Liver (tissue), 9 donors: ENCODE measurements around the gene SUPT20HL1. TPM values are rescaled to one million over a fixed set of nuclear protein-coding genes. Genes with fewer than 3 reads are reported as not detected.

Source experiments
- DNase-seq: peaks from one replicate; pipeline ENCODE4 v3.0.0-alpha.2; 2017; ENCODE audit warnings: low spot score
- H3K27ac ChIP-seq, 2 donors: one replicate each; pipeline ENCODE4 v1.7.0; 2013; ENCODE audit warnings: inconsistent platforms in 2 of 2, low read length in 2 of 2, control low read depth in 1 of 2, low read depth in 1 of 2, mild to moderate bottlenecking in 1 of 2
- H3K27me3 ChIP-seq, 4 donors: one replicate each; pipeline versions ENCODE4 v1.6.1 to v1.7.0; 2013; ENCODE audit warnings: low read length in 3 of 4, inconsistent platforms in 1 of 4, mild to moderate bottlenecking in 1 of 4, moderate library complexity in 1 of 4; ENCODE audit not compliant: control insufficient read depth in 4 of 4, insufficient read depth in 4 of 4
- H3K36me3 ChIP-seq, 4 donors: one replicate each; pipeline versions ENCODE4 v1.6.1 to v1.7.0; 2013; ENCODE audit warnings: low read length in 3 of 4, mild to moderate bottlenecking in 3 of 4, low read depth in 1 of 4, moderate library complexity in 1 of 4; ENCODE audit not compliant: control insufficient read depth in 4 of 4, insufficient read depth in 3 of 4
- H3K4me1 ChIP-seq, 4 donors: one replicate each; pipeline versions ENCODE4 v1.6.1 to v1.7.0; 2013; ENCODE audit warnings: low read length in 3 of 4, mild to moderate bottlenecking in 3 of 4, moderate library complexity in 1 of 4; ENCODE audit not compliant: control insufficient read depth in 4 of 4, insufficient read depth in 4 of 4
- H3K4me3 ChIP-seq, 3 donors: one replicate each; pipeline versions ENCODE4 v1.6.1 to v1.7.0; 2013; ENCODE audit warnings: low read length in 3 of 3, control low read depth in 1 of 3, low read depth in 1 of 3, mild to moderate bottlenecking in 1 of 3
- H3K9ac ChIP-seq, 2 donors: one replicate each; pipeline ENCODE4 v1.7.0; 2013; ENCODE audit warnings: low read length in 2 of 2, mild to moderate bottlenecking in 2 of 2, moderate library complexity in 2 of 2, control low read depth in 1 of 2, low read depth in 1 of 2
- H3K9me3 ChIP-seq, 4 donors: one replicate each; pipeline versions ENCODE4 v1.6.1 to v1.7.0; 2013; ENCODE audit warnings: low read length in 3 of 4; ENCODE audit not compliant: control insufficient read depth in 4 of 4
- EGR1 ChIP-seq, 2 donors: IDR thresholded peaks; 2 replicates each; pipeline ENCODE4 v1.6.1; 2016 to 2018; ENCODE audit warnings: antibody characterized with exemption in 2 of 2, low read depth in 2 of 2
- FOXA1 ChIP-seq: IDR thresholded peaks from 2 replicates; pipeline ENCODE4 v1.6.1; 2016; ENCODE audit warnings: antibody characterized with exemption
- FOXA2 ChIP-seq: IDR thresholded peaks from 2 replicates; pipeline ENCODE4 v1.6.1; 2016; ENCODE audit warnings: antibody characterized with exemption
- GABPA ChIP-seq, 2 donors: IDR thresholded peaks in 1 of 2; conservative IDR thresholded peaks in 1 of 2; 2 replicates each; pipeline ENCODE4 v1.6.1; 2016; ENCODE audit warnings: antibody characterized with exemption in 2 of 2, mild to moderate bottlenecking in 1 of 2, moderate library complexity in 1 of 2
- HNF4A ChIP-seq, 2 donors: conservative IDR thresholded peaks; 2 replicates each; pipeline ENCODE4 v1.6.1; 2016; ENCODE audit warnings: antibody characterized with exemption in 2 of 2, mild to moderate bottlenecking in 2 of 2
- HNF4G ChIP-seq: IDR thresholded peaks from 2 replicates; pipeline ENCODE4 v1.6.1; 2016; ENCODE audit warnings: antibody characterized with exemption
- JUND ChIP-seq, 2 donors: IDR thresholded peaks; 2 replicates each; pipeline ENCODE4 v1.6.1; 2016; ENCODE audit warnings: antibody characterized with exemption in 2 of 2
- NR2F2 ChIP-seq: IDR thresholded peaks from 2 replicates; pipeline ENCODE4 v1.6.1; 2016; ENCODE audit warnings: antibody characterized with exemption
- RAD21 ChIP-seq, 2 donors: IDR thresholded peaks; 2 replicates each; pipeline ENCODE4 v1.6.1; 2016; ENCODE audit warnings: antibody characterized with exemption in 2 of 2, mild to moderate bottlenecking in 2 of 2
- RXRA ChIP-seq, 2 donors: IDR thresholded peaks; 2 replicates each; pipeline ENCODE4 v1.6.1; 2017 to 2018; ENCODE audit warnings: antibody characterized with exemption in 2 of 2, mild to moderate bottlenecking in 1 of 2
- SP1 ChIP-seq: IDR thresholded peaks from 2 replicates; pipeline ENCODE4 v1.6.1; 2018; ENCODE audit warnings: antibody characterized with exemption, mild to moderate bottlenecking
- TAF1 ChIP-seq: conservative IDR thresholded peaks from 2 replicates; pipeline ENCODE4 v1.6.1; 2016; ENCODE audit warnings: antibody characterized with exemption, mild to moderate bottlenecking
- YY1 ChIP-seq: IDR thresholded peaks from 2 replicates; pipeline ENCODE4 v1.6.1; 2016; ENCODE audit warnings: antibody characterized with exemption, mild to moderate bottlenecking
- WGBS: extraction: QIAGEN DNeasy Blood & Tissue Kit; methylation state at CpG from one replicate; pipeline ENCODE4 v1.1.7; 2013; 5-methylcytosine and 5-hydroxymethylcytosine counted together
- polyA plus RNA-seq, 2 donors: library from polyadenylated mRNA; stranded (reverse) in 1 of 2; unstranded in 1 of 2; fragments of 200-250 nt in 1 of 2; fragments of >200 nt in 1 of 2; fragmentation: Nextera tagmentation in 1 of 2; extraction: Ambion mirVana in 1 of 2; gene quantifications; one replicate each; pipeline versions ENCODE4 v1.2.1 to v1.2.3, GENCODE V29; 2013 to 2015
- total RNA-seq, 2 donors: library from RNA; depleted of rRNA; stranded (reverse); fragments of >200 nt; gene quantifications; one replicate each; pipeline ENCODE4 v1.2.3, GENCODE V29; 2014
- TF ChIP-seq, protein P1 (sequence below): IDR thresholded peaks from 2 replicates; pipeline ENCODE4 v1.6.1; 2016; ENCODE audit warnings: antibody characterized with exemption, mild to moderate bottlenecking
- TF ChIP-seq, protein P2 (sequence below): IDR thresholded peaks from 2 replicates; pipeline ENCODE4 v1.6.1; 2016; ENCODE audit warnings: antibody characterized with exemption
- TF ChIP-seq, protein P3 (sequence below): fragments of 150-350 bp; IDR thresholded peaks from 2 replicates; pipeline ENCODE4 v1.5.1; 2017; ENCODE audit warnings: improper control_type of control experiment, low read depth, low read length; ENCODE audit not compliant: missing input control
- TF ChIP-seq, protein P4 (sequence below): IDR thresholded peaks from 2 replicates; pipeline ENCODE4 v1.6.1; 2016; ENCODE audit warnings: antibody characterized with exemption
- TF ChIP-seq, protein P5 (sequence below): IDR thresholded peaks from 2 replicates; pipeline ENCODE4 v1.6.1; 2016; ENCODE audit warnings: antibody characterized with exemption
- donor health status: healthy.
- donor health status: healthy.
- donor health status: healthy.
- donor health status: healthy.
- donor health status: healthy.

SUPT20HL1 gene
- total and polyA plus RNA-seq, 4 donors, result not detected

DNA sequence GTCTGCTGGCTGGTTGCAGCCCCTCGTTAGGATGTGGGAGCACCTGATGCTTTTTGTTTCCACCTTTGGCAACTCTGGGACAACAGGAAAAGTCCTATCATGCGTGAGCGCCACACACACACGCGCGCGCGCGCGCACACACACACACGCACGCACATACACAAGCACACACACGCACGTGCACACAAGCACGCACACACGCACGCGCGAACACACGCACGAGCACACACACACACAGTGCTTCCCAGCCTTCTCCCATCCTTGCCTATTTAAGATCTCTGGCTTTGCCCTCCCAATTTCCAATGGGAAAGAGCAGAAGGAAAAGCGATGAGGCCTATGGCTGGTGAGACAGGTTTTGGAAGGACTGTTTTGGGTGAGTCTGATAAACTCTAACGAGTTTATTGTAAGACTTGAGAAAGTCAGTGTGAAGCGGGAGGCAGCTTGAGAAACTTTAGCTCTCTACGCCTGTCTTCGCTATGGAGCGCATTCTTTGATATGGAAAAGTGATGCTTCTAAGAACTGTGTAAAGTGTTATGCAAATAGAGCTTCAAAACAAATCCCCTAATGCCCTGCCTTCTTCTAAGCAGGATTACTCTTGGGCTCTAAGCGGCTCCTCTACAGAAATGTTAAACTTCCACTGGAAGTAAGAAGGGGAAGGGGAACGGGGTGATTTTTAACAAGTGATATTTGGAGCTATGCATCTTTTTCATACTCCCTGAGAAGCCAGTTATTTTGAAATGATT is 11.8 kb downstream of the SUPT20HL1 start:
- TF ChIP-seq SP1 (no peak), NR2F2 (no peak), GABPA (IDR thresholded peaks at IDR 0.05 in 1 of 2, conservative IDR thresholded peaks at IDR 0.05 in 1 of 2) (no peak), HNF4G (no peak), YY1 (no peak), FOXA1 (no peak), HNF4A (conservative IDR thresholded peaks at IDR 0.05) (no peak), EGR1 (IDR thresholded peaks at IDR 0.05; ENCODE audit: low read depth in 2 of 2) (no peak), FOXA2 (no peak)
- TF ChIP-seq, protein P1, sequence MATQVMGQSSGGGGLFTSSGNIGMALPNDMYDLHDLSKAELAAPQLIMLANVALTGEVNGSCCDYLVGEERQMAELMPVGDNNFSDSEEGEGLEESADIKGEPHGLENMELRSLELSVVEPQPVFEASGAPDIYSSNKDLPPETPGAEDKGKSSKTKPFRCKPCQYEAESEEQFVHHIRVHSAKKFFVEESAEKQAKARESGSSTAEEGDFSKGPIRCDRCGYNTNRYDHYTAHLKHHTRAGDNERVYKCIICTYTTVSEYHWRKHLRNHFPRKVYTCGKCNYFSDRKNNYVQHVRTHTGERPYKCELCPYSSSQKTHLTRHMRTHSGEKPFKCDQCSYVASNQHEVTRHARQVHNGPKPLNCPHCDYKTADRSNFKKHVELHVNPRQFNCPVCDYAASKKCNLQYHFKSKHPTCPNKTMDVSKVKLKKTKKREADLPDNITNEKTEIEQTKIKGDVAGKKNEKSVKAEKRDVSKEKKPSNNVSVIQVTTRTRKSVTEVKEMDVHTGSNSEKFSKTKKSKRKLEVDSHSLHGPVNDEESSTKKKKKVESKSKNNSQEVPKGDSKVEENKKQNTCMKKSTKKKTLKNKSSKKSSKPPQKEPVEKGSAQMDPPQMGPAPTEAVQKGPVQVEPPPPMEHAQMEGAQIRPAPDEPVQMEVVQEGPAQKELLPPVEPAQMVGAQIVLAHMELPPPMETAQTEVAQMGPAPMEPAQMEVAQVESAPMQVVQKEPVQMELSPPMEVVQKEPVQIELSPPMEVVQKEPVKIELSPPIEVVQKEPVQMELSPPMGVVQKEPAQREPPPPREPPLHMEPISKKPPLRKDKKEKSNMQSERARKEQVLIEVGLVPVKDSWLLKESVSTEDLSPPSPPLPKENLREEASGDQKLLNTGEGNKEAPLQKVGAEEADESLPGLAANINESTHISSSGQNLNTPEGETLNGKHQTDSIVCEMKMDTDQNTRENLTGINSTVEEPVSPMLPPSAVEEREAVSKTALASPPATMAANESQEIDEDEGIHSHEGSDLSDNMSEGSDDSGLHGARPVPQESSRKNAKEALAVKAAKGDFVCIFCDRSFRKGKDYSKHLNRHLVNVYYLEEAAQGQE, result no peak
- TF ChIP-seq, protein P2, sequence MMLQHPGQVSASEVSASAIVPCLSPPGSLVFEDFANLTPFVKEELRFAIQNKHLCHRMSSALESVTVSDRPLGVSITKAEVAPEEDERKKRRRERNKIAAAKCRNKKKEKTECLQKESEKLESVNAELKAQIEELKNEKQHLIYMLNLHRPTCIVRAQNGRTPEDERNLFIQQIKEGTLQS, result no peak
- Histone ChIP-seq H3K9me3 (no peaks in the 10 kb centered on the region), H3K27ac (no peak overlapping the region), H3K4me1 (no peaks in the 10 kb centered on the region), H3K4me3 (no peak overlapping the region), H3K9ac (no peak overlapping the region), H3K27me3 (no peaks in the 10 kb centered on the region), H3K36me3 (no peaks in the 10 kb centered on the region)
- no peak for DNase-seq
- 65% methylated on average over 29 of the region's 29 CpGs for WGBS

DNA sequence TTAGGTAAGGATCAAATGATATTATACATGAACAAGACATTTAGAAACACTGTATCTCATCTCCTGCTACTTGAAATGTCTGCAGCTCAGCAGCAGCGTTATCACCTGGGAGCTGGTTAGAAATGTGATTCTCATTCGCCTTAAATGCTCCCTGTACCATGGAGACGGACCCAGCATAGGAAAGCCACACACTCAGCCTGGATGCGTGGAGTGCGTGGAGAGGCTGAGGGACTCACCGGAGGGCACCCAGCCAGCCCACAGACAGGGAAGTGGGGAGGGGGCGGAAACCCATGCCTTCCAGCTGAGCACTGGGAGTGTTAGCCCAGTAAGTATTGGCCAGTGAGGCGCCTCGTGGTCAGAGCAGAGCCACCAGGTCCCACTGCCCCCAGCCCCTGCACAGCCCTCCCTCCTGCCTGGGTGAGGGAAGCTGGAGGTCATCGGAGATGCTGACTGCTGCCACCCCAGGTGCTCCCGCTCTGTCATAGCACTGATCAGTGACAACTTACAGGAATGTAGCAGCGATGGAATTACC is 15.2 kb downstream of the SUPT20HL1 start:
- Histone ChIP-seq H3K9ac (no peak overlapping the region), H3K9me3 (no peaks in the 10 kb centered on the region), H3K27ac (no peak overlapping the region), H3K4me3 (no peak overlapping the region), H3K27me3 (no peaks in the 10 kb centered on the region), H3K36me3 (no peaks in the 10 kb centered on the region), H3K4me1 (no peaks in the 10 kb centered on the region)
- TF ChIP-seq RXRA (IDR thresholded peaks at IDR 0.05) (no peak), NR2F2 (no peak), JUND (IDR thresholded peaks at IDR 0.05) (no peak)
- DNase-seq, result no peak
- WGBS, result 54% methylated on average over 12 of the region's 12 CpGs

DNA sequence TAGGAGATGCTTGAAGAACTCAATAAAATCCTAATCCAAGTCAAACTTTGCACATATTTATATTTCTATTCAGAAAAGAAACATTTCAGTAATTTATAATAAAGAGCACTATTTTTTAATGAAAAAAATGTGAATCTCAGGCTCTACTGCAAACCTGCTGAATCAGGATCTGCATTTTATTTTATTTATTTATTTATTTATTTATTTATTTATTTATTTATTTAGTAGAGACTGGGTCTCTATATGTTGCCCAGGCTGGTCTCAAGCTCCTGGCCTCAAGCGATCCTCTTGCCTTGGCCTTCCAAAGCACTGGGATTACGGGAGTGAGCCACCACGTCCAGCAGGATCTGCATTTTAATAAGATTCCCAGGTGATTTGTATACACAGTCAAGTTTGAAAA is 16.0 kb downstream of the SUPT20HL1 start:
- Histone ChIP-seq H3K9ac (no peak overlapping the region), H3K36me3 (no peaks in the 10 kb centered on the region), H3K9me3 (no peaks in the 10 kb centered on the region), H3K4me1 (no peaks in the 10 kb centered on the region), H3K27ac (no peak overlapping the region), H3K4me3 (no peak overlapping the region), H3K27me3 (no peaks in the 10 kb centered on the region)
- WGBS, result 94% methylated on average over 3 of the region's 3 CpGs
- TF ChIP-seq, protein P2, result no peak
- TF ChIP-seq SP1 (no peak), TAF1 (no peak), JUND (IDR thresholded peaks at IDR 0.05) (no peak), EGR1 (IDR thresholded peaks at IDR 0.05; ENCODE audit: low read depth in 2 of 2) (no peak), GABPA (IDR thresholded peaks at IDR 0.05 in 1 of 2, conservative IDR thresholded peaks at IDR 0.05 in 1 of 2) (no peak), NR2F2 (no peak), FOXA2 (no peak), RXRA (IDR thresholded peaks at IDR 0.05) (no peak), HNF4A (conservative IDR thresholded peaks at IDR 0.05) (no peak), HNF4G (no peak), RAD21 (IDR thresholded peaks at IDR 0.05) (no peak), YY1 (no peak)
- TF ChIP-seq, protein P3, sequence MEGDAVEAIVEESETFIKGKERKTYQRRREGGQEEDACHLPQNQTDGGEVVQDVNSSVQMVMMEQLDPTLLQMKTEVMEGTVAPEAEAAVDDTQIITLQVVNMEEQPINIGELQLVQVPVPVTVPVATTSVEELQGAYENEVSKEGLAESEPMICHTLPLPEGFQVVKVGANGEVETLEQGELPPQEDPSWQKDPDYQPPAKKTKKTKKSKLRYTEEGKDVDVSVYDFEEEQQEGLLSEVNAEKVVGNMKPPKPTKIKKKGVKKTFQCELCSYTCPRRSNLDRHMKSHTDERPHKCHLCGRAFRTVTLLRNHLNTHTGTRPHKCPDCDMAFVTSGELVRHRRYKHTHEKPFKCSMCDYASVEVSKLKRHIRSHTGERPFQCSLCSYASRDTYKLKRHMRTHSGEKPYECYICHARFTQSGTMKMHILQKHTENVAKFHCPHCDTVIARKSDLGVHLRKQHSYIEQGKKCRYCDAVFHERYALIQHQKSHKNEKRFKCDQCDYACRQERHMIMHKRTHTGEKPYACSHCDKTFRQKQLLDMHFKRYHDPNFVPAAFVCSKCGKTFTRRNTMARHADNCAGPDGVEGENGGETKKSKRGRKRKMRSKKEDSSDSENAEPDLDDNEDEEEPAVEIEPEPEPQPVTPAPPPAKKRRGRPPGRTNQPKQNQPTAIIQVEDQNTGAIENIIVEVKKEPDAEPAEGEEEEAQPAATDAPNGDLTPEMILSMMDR, result no peak
- TF ChIP-seq, protein P4, sequence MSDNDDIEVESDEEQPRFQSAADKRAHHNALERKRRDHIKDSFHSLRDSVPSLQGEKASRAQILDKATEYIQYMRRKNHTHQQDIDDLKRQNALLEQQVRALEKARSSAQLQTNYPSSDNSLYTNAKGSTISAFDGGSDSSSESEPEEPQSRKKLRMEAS, result no peak
- TF ChIP-seq, protein P5, sequence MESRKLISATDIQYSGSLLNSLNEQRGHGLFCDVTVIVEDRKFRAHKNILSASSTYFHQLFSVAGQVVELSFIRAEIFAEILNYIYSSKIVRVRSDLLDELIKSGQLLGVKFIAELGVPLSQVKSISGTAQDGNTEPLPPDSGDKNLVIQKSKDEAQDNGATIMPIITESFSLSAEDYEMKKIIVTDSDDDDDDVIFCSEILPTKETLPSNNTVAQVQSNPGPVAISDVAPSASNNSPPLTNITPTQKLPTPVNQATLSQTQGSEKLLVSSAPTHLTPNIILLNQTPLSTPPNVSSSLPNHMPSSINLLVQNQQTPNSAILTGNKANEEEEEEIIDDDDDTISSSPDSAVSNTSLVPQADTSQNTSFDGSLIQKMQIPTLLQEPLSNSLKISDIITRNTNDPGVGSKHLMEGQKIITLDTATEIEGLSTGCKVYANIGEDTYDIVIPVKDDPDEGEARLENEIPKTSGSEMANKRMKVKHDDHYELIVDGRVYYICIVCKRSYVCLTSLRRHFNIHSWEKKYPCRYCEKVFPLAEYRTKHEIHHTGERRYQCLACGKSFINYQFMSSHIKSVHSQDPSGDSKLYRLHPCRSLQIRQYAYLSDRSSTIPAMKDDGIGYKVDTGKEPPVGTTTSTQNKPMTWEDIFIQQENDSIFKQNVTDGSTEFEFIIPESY, result no peak
- DNase-seq, result no peak
